ENCODE measurements around the gene TOP3B.

- TF ChIP-seq POLR2A (IDR thresholded peaks at IDR 0.05; ENCODE audit: low read depth) (no peak), CTCF (IDR thresholded peaks at IDR 0.05) (no peak), POLR2AphosphoS5 (IDR thresholded peaks at IDR 0.05) (no peak), EP300 (IDR thresholded peaks at IDR 0.05) (no peak)
These were observed 65.2 kb downstream of the TOP3B start for GRCh38 chr22:21917181-21917958.

All from esophagus muscularis mucosa (tissue), 4 donors.